ENCODE data around the gene RPRD1B.

Gene RPRD1B

GRCh38 chr20:38084425-38084951 is 50.9 kb downstream of the RPRD1B start:
- TF ChIP-seq CTCF (IDR thresholded peaks at IDR 0.05) (no peak), ZFX (IDR thresholded peaks at IDR 0.05; ENCODE audit: borderline replicate concordance) (no peak)
- H3K27ac ChIP-seq: no peak overlapping the region

- no peak overlapping the region for H3K27ac ChIP-seq
- TF ChIP-seq CTCF (IDR thresholded peaks at IDR 0.05) (no peak), ZFX (IDR thresholded peaks at IDR 0.05; ENCODE audit: borderline replicate concordance) (no peak)
Measured at GRCh38 chr20:38085026-38085425, 51.5 kb downstream of the RPRD1B start.

GRCh38 chr20:38089500-38089899 is 56.0 kb downstream of the RPRD1B start:
- no peak overlapping the region for H3K27ac ChIP-seq
- no peak for TF ChIP-seq CTCF (IDR thresholded peaks at IDR 0.05)
- no peak for TF ChIP-seq ZFX (IDR thresholded peaks at IDR 0.05; ENCODE audit: borderline replicate concordance)

GRCh38 chr20:38090061-38090460 is 56.5 kb downstream of the RPRD1B start:
- TF ChIP-seq ZFX (IDR thresholded peaks at IDR 0.05; ENCODE audit: borderline replicate concordance) (no peak), CTCF (IDR thresholded peaks at IDR 0.05) (no peak)
- no peak overlapping the region for H3K27ac ChIP-seq

- no peak for TF ChIP-seq ZFX (IDR thresholded peaks at IDR 0.05; ENCODE audit: borderline replicate concordance)
- no peak for TF ChIP-seq CTCF (IDR thresholded peaks at IDR 0.05)
- no peak overlapping the region for H3K27ac ChIP-seq
Measured at GRCh38 chr20:38091441-38092216, 58.1 kb downstream of the RPRD1B start.

GRCh38 chr20:38092260-38092857 is 58.8 kb downstream of the RPRD1B start:
- no peak overlapping the region for H3K27ac ChIP-seq
- TF ChIP-seq CTCF (IDR thresholded peaks at IDR 0.05) (no peak), ZFX (IDR thresholded peaks at IDR 0.05; ENCODE audit: borderline replicate concordance) (no peak)

- TF ChIP-seq ZFX (IDR thresholded peaks at IDR 0.05; ENCODE audit: borderline replicate concordance) (no peak), CTCF (IDR thresholded peaks at IDR 0.05) (no peak)
- no peak overlapping the region for H3K27ac ChIP-seq
Measured at GRCh38 chr20:38092915-38093314, 59.4 kb downstream of the RPRD1B start.
